ENCODE results near the gene TCF4. TPM values are rescaled to one million over a fixed set of nuclear protein-coding genes. Genes with fewer than 3 reads are reported as not detected.

The TCF4 gene
- total and polyA plus RNA-seq, 2 experiments from 2014 or later: 77.7 to 89.2 TPM

GRCh38 chr18:55607773-55608172 is 19.8 kb upstream of the TCF4 start (continued):
- TF ChIP-seq, protein P1, sequence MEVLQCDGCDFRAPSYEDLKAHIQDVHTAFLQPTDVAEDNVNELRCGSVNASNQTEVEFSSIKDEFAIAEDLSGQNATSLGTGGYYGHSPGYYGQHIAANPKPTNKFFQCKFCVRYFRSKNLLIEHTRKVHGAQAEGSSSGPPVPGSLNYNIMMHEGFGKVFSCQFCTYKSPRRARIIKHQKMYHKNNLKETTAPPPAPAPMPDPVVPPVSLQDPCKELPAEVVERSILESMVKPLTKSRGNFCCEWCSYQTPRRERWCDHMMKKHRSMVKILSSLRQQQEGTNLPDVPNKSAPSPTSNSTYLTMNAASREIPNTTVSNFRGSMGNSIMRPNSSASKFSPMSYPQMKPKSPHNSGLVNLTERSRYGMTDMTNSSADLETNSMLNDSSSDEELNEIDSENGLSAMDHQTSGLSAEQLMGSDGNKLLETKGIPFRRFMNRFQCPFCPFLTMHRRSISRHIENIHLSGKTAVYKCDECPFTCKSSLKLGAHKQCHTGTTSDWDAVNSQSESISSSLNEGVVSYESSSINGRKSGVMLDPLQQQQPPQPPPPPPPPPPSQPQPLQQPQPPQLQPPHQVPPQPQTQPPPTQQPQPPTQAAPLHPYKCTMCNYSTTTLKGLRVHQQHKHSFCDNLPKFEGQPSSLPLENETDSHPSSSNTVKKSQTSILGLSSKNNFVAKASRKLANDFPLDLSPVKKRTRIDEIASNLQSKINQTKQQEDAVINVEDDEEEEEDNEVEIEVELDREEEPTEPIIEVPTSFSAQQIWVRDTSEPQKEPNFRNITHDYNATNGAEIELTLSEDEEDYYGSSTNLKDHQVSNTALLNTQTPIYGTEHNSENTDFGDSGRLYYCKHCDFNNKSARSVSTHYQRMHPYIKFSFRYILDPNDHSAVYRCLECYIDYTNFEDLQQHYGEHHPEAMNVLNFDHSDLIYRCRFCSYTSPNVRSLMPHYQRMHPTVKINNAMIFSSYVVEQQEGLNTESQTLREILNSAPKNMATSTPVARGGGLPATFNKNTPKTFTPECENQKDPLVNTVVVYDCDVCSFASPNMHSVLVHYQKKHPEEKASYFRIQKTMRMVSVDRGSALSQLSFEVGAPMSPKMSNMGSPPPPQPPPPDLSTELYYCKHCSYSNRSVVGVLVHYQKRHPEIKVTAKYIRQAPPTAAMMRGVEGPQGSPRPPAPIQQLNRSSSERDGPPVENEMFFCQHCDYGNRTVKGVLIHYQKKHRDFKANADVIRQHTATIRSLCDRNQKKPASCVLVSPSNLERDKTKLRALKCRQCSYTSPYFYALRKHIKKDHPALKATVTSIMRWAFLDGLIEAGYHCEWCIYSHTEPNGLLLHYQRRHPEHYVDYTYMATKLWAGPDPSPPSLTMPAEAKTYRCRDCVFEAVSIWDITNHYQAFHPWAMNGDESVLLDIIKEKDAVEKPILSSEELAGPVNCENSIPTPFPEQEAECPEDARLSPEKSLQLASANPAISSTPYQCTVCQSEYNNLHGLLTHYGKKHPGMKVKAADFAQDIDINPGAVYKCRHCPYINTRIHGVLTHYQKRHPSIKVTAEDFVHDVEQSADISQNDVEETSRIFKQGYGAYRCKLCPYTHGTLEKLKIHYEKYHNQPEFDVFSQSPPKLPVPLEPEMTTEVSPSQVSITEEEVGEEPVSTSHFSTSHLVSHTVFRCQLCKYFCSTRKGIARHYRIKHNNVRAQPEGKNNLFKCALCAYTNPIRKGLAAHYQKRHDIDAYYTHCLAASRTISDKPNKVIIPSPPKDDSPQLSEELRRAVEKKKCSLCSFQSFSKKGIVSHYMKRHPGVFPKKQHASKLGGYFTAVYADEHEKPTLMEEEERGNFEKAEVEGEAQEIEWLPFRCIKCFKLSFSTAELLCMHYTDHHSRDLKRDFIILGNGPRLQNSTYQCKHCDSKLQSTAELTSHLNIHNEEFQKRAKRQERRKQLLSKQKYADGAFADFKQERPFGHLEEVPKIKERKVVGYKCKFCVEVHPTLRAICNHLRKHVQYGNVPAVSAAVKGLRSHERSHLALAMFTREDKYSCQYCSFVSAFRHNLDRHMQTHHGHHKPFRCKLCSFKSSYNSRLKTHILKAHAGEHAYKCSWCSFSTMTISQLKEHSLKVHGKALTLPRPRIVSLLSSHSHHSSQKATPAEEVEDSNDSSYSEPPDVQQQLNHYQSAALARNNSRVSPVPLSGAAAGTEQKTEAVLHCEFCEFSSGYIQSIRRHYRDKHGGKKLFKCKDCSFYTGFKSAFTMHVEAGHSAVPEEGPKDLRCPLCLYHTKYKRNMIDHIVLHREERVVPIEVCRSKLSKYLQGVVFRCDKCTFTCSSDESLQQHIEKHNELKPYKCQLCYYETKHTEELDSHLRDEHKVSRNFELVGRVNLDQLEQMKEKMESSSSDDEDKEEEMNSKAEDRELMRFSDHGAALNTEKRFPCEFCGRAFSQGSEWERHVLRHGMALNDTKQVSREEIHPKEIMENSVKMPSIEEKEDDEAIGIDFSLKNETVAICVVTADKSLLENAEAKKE (CRISPR knock-in tag; IDR thresholded peaks at IDR 0.05): no peak
- TF ChIP-seq POLR2AphosphoS5 (IDR thresholded peaks at IDR 0.05; ENCODE audit: low read depth): no peak
- TF ChIP-seq JUNB (IDR thresholded peaks at IDR 0.05; ENCODE audit: unreplicated experiment): no peak
- no peak for TF ChIP-seq STAT1 (IDR thresholded peaks at IDR 0.05; ENCODE audit: unreplicated experiment)

DNA sequence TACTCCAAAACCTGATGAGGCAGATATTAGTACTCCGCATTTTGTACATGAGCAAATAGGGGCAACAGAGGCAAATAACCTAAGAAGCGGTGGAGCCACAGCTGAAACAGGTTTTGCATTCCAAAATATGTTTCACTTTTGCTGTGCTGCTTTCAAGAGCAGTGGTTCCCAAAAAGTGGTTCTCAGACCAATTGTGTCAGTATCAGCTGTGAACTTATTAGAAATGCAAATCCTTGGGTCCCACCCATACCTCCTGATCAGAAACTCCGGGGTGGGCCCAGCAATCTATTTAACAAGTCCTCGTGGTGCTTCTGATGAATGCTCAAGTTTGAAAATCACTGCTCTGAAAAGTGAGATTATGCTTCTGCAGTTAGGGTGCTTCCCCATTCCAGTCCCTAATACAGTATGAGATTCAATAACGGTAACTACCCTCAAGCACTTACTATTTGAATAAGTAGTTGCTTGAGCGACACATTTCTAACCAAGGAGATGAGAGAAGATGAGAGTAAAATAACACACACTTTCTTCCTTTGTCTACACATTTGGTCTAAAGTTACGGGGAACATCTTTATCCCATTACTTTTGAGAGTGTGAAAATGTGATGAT is 17.8 kb upstream of the TCF4 start:
- H3F3A ChIP-seq (replicated peaks; ENCODE audit: low read depth): no peaks in the 10 kb centered on the region
- H3K27me3 Mint-ChIP-seq (ENCODE audit: insufficient read depth, low read depth, poor library complexity): peaks cover 2% of the 10 kb centered on the region
- no peak overlapping the region for H3K27ac ChIP-seq (ENCODE audit: low read depth)
- no peaks in the 10 kb centered on the region for H3K36me3 ChIP-seq (ENCODE audit: insufficient read depth)
- no peaks in the 10 kb centered on the region for H3K36me3 Mint-ChIP-seq (ENCODE audit: low read depth)
- H3K27me3 ChIP-seq (ENCODE audit: insufficient read depth): no peaks in the 10 kb centered on the region
- H3K4me2 ChIP-seq: no peak overlapping the region
- H3K79me2 ChIP-seq (replicated peaks; ENCODE audit: insufficient read depth): no peaks in the 10 kb centered on the region
- H3K4me1 ChIP-seq (ENCODE audit: insufficient read depth): no peaks in the 10 kb centered on the region
- no peak for ATAC-seq
- no peaks in the 10 kb centered on the region for H3K9me3 Mint-ChIP-seq
- no peak overlapping the region for H2AFZ ChIP-seq
- H3K27ac Mint-ChIP-seq: no peak overlapping the region
- H4K20me1 ChIP-seq (replicated peaks; ENCODE audit: insufficient read depth): no peaks in the 10 kb centered on the region
- DNase-seq (ENCODE audit: low spot score): no peak
- no peak overlapping the region for H3K4me3 ChIP-seq
- H3K9me2 ChIP-seq (ENCODE audit: insufficient read depth): no peaks in the 10 kb centered on the region; the same call in 1 of the 2 replicates
- H3K4me3 Mint-ChIP-seq: no peak overlapping the region
- H3K4me1 Mint-ChIP-seq: no peaks in the 10 kb centered on the region
- TF ChIP-seq CTCF (conservative IDR thresholded peaks at IDR 0.05; ENCODE audit: low read depth in 2 of 2) (no peak), EZH2phosphoT487 (IDR thresholded peaks at IDR 0.05; ENCODE audit: unreplicated experiment) (no peak), STAT1 (IDR thresholded peaks at IDR 0.05; ENCODE audit: unreplicated experiment) (no peak), ZNF331 (CRISPR knock-in tag; IDR thresholded peaks at IDR 0.05; ENCODE audit: low read depth) (no peak)
- TF ChIP-seq, protein P1 (CRISPR knock-in tag; IDR thresholded peaks at IDR 0.05): no peak

Data from GM23338 (cell line).